Rectal smooth muscle tissue (tissue), 1 donor: ENCODE results near the gene NR1I3.

Source experiments
- H3K27ac ChIP-seq: one replicate; pipeline ENCODE4 v1.7.0; 2013; ENCODE audit warnings: low read depth, low read length, inconsistent platforms
- H3K27me3 ChIP-seq: one replicate; pipeline ENCODE4 v1.7.0; 2013; ENCODE audit warnings: low read length; ENCODE audit not compliant: control insufficient read depth, insufficient read depth
- H3K36me3 ChIP-seq: one replicate; pipeline ENCODE4 v1.7.0; 2013; ENCODE audit warnings: low read length; ENCODE audit not compliant: control insufficient read depth, insufficient read depth
- H3K4me1 ChIP-seq: one replicate; pipeline ENCODE4 v1.7.0; 2013; ENCODE audit warnings: low read length; ENCODE audit not compliant: control insufficient read depth, insufficient read depth
- H3K4me3 ChIP-seq: one replicate; pipeline ENCODE4 v1.7.0; 2013; ENCODE audit warnings: low read length
- H3K9ac ChIP-seq: one replicate; pipeline ENCODE4 v1.7.0; 2013; ENCODE audit warnings: low read length

Gene NR1I3

GRCh38 chr1:161207173-161207572 is 30.8 kb downstream of the NR1I3 start:
- Histone ChIP-seq H3K36me3 (peaks cover 34% of the 10 kb centered on the region), H3K4me3 (no peak overlapping the region), H3K27ac (peak overlapping the region; percentile 68), H3K4me1 (peaks cover 4% of the 10 kb centered on the region), H3K27me3 (no peaks in the 10 kb centered on the region), H3K9ac (no peak overlapping the region)

- no peak overlapping the region for H3K4me3 ChIP-seq
- peak overlapping the region; percentile 68 for H3K27ac ChIP-seq
- peaks cover 4% of the 10 kb centered on the region for H3K4me1 ChIP-seq
- no peaks in the 10 kb centered on the region for H3K27me3 ChIP-seq
- peaks cover 31% of the 10 kb centered on the region for H3K36me3 ChIP-seq
- H3K9ac ChIP-seq = no peak overlapping the region
Measured at GRCh38 chr1:161206411-161207140, 31.4 kb downstream of the NR1I3 start.

- Histone ChIP-seq H3K27ac (peak within 1 kb of the TSS; percentile 98), H3K4me3 (peak within 1 kb of the TSS; percentile 98), H3K36me3 (peaks cover 6% of the 10 kb centered on the region), H3K9ac (peak within 1 kb of the TSS; percentile 95), H3K27me3 (no peaks in the 10 kb centered on the region), H3K4me1 (peaks cover 41% of the 10 kb centered on the region)
Measured at GRCh38 chr1:161201836-161202712, 35.9 kb downstream of the NR1I3 start, which contains the start of gene NDUFS2. TSS of gene NDUFS2 (plus strand) at chr1:161202367. CDS start at chr1:161202386, 19 bp downstream.

- Histone ChIP-seq H3K27me3 (no peaks in the 10 kb centered on the region), H3K4me1 (peaks cover 44% of the 10 kb centered on the region), H3K36me3 (peaks cover under 1% of the 10 kb centered on the region), H3K27ac (peak overlapping the region; percentile 98), H3K4me3 (peak overlapping the region; percentile 62), H3K9ac (no peak overlapping the region)
Measured at GRCh38 chr1:161200992-161201835, 36.8 kb downstream of the NR1I3 start.

GRCh38 chr1:161200421-161200991 is 37.5 kb downstream of the NR1I3 start:
- H3K9ac ChIP-seq = peak overlapping the region; percentile 6
- H3K27ac ChIP-seq = peak overlapping the region; percentile 98
- no peaks in the 10 kb centered on the region for H3K36me3 ChIP-seq
- peak overlapping the region; percentile 62 for H3K4me3 ChIP-seq
- no peaks in the 10 kb centered on the region for H3K27me3 ChIP-seq
- peaks cover 44% of the 10 kb centered on the region for H3K4me1 ChIP-seq

GRCh38 chr1:161199506-161200139 is 38.4 kb downstream of the NR1I3 start:
- peaks cover 44% of the 10 kb centered on the region for H3K4me1 ChIP-seq
- H3K9ac ChIP-seq = no peak overlapping the region

GRCh38 chr1:161198897-161199431 is 39.0 kb downstream of the NR1I3 start, which contains the start of gene ADAMTS4:
TSS of gene ADAMTS4 (minus strand) at chr1:161199054. CDS start at chr1:161198627, 427 bp downstream.
- Histone ChIP-seq H3K27ac (peak within 1 kb of the TSS; percentile 98), H3K4me1 (peaks cover 44% of the 10 kb centered on the region), H3K9ac (no peak within 1 kb of the TSS), H3K4me3 (peak within 1 kb of the TSS; percentile 57), H3K27me3 (no peaks in the 10 kb centered on the region), H3K36me3 (no peaks in the 10 kb centered on the region)

More at GRCh38 chr1:161199506-161200139, 38.4 kb downstream of the NR1I3 start:
- Histone ChIP-seq H3K4me3 (no peak overlapping the region), H3K27me3 (no peaks in the 10 kb centered on the region), H3K27ac (peak overlapping the region; percentile 98), H3K36me3 (no peaks in the 10 kb centered on the region)

GRCh38 chr1:161198194-161198896 is 39.7 kb downstream of the NR1I3 start:
- H3K27me3 ChIP-seq = no peaks in the 10 kb centered on the region
- no peak overlapping the region for H3K9ac ChIP-seq
- peak overlapping the region; percentile 57 for H3K4me3 ChIP-seq
- no peaks in the 10 kb centered on the region for H3K36me3 ChIP-seq
- H3K4me1 ChIP-seq = peaks cover 44% of the 10 kb centered on the region
- H3K27ac ChIP-seq = peak overlapping the region; percentile 98

- Histone ChIP-seq H3K27ac (peak overlapping the region; percentile 76), H3K36me3 (no peaks in the 10 kb centered on the region), H3K4me3 (peak overlapping the region; percentile 57), H3K4me1 (peaks cover 40% of the 10 kb centered on the region), H3K27me3 (no peaks in the 10 kb centered on the region), H3K9ac (no peak overlapping the region)
Measured at GRCh38 chr1:161197560-161198193, 40.3 kb downstream of the NR1I3 start.

- Histone ChIP-seq H3K36me3 (no peaks in the 10 kb centered on the region), H3K4me3 (peak overlapping the region; percentile 57), H3K27ac (peak overlapping the region; percentile 76), H3K9ac (no peak overlapping the region), H3K4me1 (peaks cover 40% of the 10 kb centered on the region), H3K27me3 (no peaks in the 10 kb centered on the region)
Measured at GRCh38 chr1:161196521-161197451, 41.2 kb downstream of the NR1I3 start.
